ENCODE data around the gene PLXDC2. TPM values are rescaled to one million over a fixed set of nuclear protein-coding genes. Genes with fewer than 3 reads are reported as not detected.

The PLXDC2 gene
- total RNA-seq, 1 experiment from 2014 or later = 0.21 TPM

- intact Hi-C loops (cut with micrococcal nuclease; ENCODE audit: unreplicated experiment) (no loop called here), in situ Hi-C loops (cut with HindIII; ENCODE audit: low pct_unique_long_range_greater_than_20kb, low sequenced_read_pairs) (no loop called here)
- DNase-seq (ENCODE audit: low read depth, low spot score) (no peak), ATAC-seq (no peak)
- BruUV-seq (replicated peaks) = no TSS peak
- no peak overlapping the region for H3K27ac ChIP-seq (ENCODE audit: low read length)
- H3K9me3 ChIP-seq (ENCODE audit: control insufficient read depth, insufficient read depth, low read depth, low read length) = no peaks in the 10 kb centered on the region
- no peaks in the 10 kb centered on the region for H3K36me3 ChIP-seq (ENCODE audit: control insufficient read depth, insufficient read depth, low read length)
- TF ChIP-seq, protein P1, sequence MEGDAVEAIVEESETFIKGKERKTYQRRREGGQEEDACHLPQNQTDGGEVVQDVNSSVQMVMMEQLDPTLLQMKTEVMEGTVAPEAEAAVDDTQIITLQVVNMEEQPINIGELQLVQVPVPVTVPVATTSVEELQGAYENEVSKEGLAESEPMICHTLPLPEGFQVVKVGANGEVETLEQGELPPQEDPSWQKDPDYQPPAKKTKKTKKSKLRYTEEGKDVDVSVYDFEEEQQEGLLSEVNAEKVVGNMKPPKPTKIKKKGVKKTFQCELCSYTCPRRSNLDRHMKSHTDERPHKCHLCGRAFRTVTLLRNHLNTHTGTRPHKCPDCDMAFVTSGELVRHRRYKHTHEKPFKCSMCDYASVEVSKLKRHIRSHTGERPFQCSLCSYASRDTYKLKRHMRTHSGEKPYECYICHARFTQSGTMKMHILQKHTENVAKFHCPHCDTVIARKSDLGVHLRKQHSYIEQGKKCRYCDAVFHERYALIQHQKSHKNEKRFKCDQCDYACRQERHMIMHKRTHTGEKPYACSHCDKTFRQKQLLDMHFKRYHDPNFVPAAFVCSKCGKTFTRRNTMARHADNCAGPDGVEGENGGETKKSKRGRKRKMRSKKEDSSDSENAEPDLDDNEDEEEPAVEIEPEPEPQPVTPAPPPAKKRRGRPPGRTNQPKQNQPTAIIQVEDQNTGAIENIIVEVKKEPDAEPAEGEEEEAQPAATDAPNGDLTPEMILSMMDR (IDR thresholded peaks at IDR 0.05) = no peak
- TF ChIP-seq REST (IDR thresholded peaks at IDR 0.05; ENCODE audit: insufficient read depth in 1 of 2, low read depth in 2 of 2, low read length in 1 of 2) (no peak), SIN3A (IDR thresholded peaks at IDR 0.05; ENCODE audit: borderline replicate concordance, insufficient read depth, low read depth, low read length) (no peak), TCF7L2 (IDR thresholded peaks at IDR 0.05; ENCODE audit: low read depth, low read length) (no peak), POLR2AphosphoS5 (IDR thresholded peaks at IDR 0.05; ENCODE audit: low read depth, low read length) (no peak)
- no peaks in the 10 kb centered on the region for H3K4me1 ChIP-seq (ENCODE audit: control insufficient read depth, insufficient read depth, low read length)
- POLR2A ChIA-PET = no interaction called here
- no peaks in the 10 kb centered on the region for H3K27me3 ChIP-seq (ENCODE audit: control insufficient read depth, insufficient read depth, low read length)
- H3K4me3 ChIP-seq (ENCODE audit: low read depth in 2 of 2, low read length in 2 of 2) = no peak overlapping the region
- CTCF ChIA-PET = no interaction called here
Measured at GRCh38 chr10:19904202-19904661, 88.0 kb downstream of the PLXDC2 start.

- POLR2A ChIA-PET = no interaction called here
- Histone ChIP-seq H3K4me3 (ENCODE audit: low read depth in 2 of 2, low read length in 2 of 2) (no peak overlapping the region), H3K27me3 (ENCODE audit: control insufficient read depth, insufficient read depth, low read length) (no peaks in the 10 kb centered on the region), H3K4me1 (ENCODE audit: control insufficient read depth, insufficient read depth, low read length) (no peaks in the 10 kb centered on the region), H3K9me3 (ENCODE audit: control insufficient read depth, insufficient read depth, low read depth, low read length) (no peaks in the 10 kb centered on the region), H3K27ac (ENCODE audit: low read length) (no peak overlapping the region), H3K36me3 (ENCODE audit: control insufficient read depth, insufficient read depth, low read length) (no peaks in the 10 kb centered on the region)
- BruUV-seq (replicated peaks) = no TSS peak
- in situ Hi-C loops (cut with HindIII; ENCODE audit: low pct_unique_long_range_greater_than_20kb, low sequenced_read_pairs) = no loop called here
- TF ChIP-seq TCF7L2 (IDR thresholded peaks at IDR 0.05; ENCODE audit: low read depth, low read length) (no peak), REST (IDR thresholded peaks at IDR 0.05; ENCODE audit: insufficient read depth in 1 of 2, low read depth in 2 of 2, low read length in 1 of 2) (no peak), POLR2AphosphoS5 (IDR thresholded peaks at IDR 0.05; ENCODE audit: low read depth, low read length) (no peak), SIN3A (IDR thresholded peaks at IDR 0.05; ENCODE audit: borderline replicate concordance, insufficient read depth, low read depth, low read length) (no peak)
- TF ChIP-seq, protein P1 (IDR thresholded peaks at IDR 0.05) = no peak
- CTCF ChIA-PET = no interaction called here
- intact Hi-C loops (cut with micrococcal nuclease; ENCODE audit: unreplicated experiment) = no loop called here
- no peak for ATAC-seq
- DNase-seq (ENCODE audit: low read depth, low spot score) = no peak
Measured at GRCh38 chr10:19906108-19906791, 90.0 kb downstream of the PLXDC2 start.

Measured in Panc1 (cell line).